Fibroblast of lung (primary cell): ENCODE results near the gene PCDH9.

Experiments used
- EZH2 ChIP-seq: IDR thresholded peaks from 2 replicates; pipeline ENCODE4 v1.5.1; 2012; ENCODE audit warnings: low read length, control low read depth, mild to moderate bottlenecking; ENCODE audit errors: missing control alignments
- TF ChIP-seq, protein P1 (sequence below), 2 donors: IDR thresholded peaks in 1 of 2; conservative IDR thresholded peaks in 1 of 2; 1 replicate in 1 of 2; 2 replicates in 1 of 2; pipeline ENCODE4 v1.5.1; 2011 to 2012; ENCODE audit warnings: low read length in 2 of 2, control low read depth in 1 of 2, inconsistent platforms in 1 of 2, low read depth in 1 of 2, mild to moderate bottlenecking in 1 of 2

DNA sequence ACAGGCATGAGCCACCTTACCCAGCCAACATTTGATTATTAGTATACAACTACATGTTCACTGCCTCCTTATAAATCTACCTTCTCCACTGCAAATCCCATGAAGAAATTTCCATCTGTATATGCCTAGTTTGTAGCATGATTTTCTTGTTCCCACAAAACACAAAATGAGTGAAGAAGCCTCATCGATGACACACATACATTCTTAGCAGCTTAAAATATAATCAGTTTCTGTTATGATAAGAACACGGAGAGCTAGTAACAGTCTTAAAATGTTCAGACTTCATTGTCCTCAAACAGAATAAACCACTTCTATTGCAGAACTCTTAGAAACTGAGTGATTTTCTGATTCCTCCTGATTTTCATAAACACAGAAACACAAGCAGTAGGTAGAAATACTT, 740.5 kb downstream of the PCDH9 start:
- TF ChIP-seq, protein P1, sequence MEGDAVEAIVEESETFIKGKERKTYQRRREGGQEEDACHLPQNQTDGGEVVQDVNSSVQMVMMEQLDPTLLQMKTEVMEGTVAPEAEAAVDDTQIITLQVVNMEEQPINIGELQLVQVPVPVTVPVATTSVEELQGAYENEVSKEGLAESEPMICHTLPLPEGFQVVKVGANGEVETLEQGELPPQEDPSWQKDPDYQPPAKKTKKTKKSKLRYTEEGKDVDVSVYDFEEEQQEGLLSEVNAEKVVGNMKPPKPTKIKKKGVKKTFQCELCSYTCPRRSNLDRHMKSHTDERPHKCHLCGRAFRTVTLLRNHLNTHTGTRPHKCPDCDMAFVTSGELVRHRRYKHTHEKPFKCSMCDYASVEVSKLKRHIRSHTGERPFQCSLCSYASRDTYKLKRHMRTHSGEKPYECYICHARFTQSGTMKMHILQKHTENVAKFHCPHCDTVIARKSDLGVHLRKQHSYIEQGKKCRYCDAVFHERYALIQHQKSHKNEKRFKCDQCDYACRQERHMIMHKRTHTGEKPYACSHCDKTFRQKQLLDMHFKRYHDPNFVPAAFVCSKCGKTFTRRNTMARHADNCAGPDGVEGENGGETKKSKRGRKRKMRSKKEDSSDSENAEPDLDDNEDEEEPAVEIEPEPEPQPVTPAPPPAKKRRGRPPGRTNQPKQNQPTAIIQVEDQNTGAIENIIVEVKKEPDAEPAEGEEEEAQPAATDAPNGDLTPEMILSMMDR (conservative IDR thresholded peaks at IDR 0.05 in 1 of 2, IDR thresholded peaks at IDR 0.05 in 1 of 2; ENCODE audit: low read depth in 1 of 2, low read length in 2 of 2), result no peak
- TF ChIP-seq EZH2, result no peak
